SU-DHL-6 (cell line): ENCODE results near the gene ATP5PB.

Source experiments
- CTCF ChIP-seq: fragments of 200-600 bp; sonication (generic); IDR thresholded peaks from one replicate; pipeline ENCODE4 v1.5.1; 2017; ENCODE audit warnings: antibody characterized with exemption, mild to moderate bottlenecking, low read length, moderate library complexity; ENCODE audit not compliant: insufficient read depth, poor library complexity, severe bottlenecking
- EZH2phosphoT487 ChIP-seq: fragments of 200-600 bp; sonication (generic), shearing (Covaris generic); conservative IDR thresholded peaks from 2 replicates; pipeline ENCODE4 v1.6.1; 2018; ENCODE audit warnings: mild to moderate bottlenecking, antibody characterized with exemption, low read length, moderate library complexity, mixed read lengths

- TF ChIP-seq CTCF (no peak), EZH2phosphoT487 (no peak)
Measured at GRCh38 chr1:111501645-111502044, 52.4 kb downstream of the ATP5PB start.
